Measurements from ENCODE around the gene C1GALT1.
"Not testable (repeated sequence)": the region's sequence is repeated elsewhere in the genome, so short reads cannot be mapped to it uniquely, and the experiment has no call there.

The C1GALT1 gene

DNA sequence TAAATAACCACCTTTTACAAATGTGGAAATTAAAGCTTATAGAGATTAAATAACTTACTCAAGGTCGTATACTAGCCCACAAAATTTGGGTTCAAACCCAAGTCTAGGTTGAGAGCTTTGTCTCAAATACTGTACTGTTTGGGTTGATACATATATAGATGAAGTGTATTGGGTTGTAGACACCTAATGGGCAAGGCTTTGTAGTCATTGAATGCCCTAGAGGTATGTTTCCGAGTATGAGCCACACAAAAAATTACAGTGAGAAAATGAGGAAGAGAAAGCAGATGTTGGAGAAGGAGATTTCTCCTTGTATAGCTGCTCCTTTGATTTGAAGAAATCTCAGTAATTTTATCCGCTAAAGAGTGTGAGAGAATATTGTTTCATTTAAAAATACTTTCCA, 60.6 kb downstream of the C1GALT1 start:
- no peak for DNase-seq

DNA sequence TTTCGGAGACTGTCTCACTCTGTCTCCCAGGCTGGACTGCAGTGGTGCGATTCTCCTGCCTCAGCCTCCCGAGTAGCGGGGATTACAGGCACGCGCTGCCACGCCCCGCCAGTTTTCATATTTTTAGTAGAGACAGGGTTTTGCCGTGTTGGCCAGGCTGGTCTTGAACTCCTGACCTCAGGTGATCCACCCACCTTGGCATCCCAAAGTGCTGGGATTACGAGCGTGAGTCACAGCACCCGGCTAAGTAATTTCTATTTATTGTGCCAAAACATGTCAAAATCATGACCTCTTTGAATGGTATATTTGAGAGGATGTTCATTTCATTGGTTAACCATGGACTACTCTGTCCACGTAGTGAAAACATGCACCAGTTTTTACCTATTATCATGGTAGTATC, 62.9 kb downstream of the C1GALT1 start:
- not testable (repeated sequence) for DNase-seq

DNA sequence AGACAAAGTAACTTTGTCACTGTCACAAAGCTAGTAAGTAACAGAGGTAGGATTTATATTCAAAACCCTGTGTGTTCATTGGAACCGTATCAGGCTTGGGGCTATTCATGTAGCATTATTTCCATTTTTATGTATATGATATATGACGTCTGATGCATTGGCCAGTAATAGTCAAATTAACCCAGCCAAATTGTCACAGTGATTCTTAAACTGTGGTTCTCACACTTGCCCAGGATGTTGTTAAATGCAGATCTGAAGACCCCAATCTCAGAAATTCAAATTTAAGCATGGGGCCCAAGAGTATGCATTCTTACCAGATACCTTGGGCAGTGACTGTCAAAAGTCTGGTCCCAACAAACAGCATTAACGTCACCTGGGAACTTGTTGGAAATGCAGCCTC, 63.9 kb downstream of the C1GALT1 start:
- DNase-seq: no peak

DNA sequence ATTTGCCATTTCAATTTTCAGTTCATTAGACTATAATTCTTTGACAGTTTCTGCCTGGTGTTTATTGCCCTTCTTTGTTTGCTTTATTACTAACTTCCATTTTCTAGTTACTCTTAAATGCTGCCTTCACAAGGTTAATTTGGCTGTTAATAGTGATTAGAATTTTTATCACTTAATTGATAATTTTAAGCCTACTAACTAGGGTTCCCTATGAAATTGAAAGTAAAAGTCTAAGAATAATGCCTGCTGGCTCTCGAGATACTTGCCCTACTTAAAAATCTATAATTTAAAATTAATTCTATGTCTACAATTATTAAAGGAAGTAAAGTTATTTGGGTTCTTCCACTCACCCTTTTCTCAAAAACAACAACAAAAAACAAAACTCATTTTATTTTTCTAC, 65.3 kb downstream of the C1GALT1 start:
- DNase-seq: no peak

DNA sequence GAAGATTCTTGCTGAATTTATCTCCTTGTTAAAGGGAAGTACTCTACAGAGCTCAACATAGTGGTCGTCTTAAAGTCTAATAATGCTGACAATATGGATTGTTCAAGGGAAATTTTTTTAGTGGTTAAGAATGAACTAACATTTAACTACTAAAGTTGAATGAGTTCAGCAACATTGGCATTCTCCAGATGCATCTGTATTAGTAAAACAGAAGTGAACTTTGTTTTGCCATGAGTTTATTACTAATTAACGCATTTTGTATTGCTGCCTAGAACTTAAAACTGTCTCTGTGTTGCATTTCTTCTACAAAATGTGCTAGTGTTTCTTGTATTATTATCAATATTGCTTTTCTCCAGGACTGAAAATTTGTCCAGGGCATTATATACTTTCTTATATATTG, 67.5 kb downstream of the C1GALT1 start:
- DNase-seq: no peak

DNA sequence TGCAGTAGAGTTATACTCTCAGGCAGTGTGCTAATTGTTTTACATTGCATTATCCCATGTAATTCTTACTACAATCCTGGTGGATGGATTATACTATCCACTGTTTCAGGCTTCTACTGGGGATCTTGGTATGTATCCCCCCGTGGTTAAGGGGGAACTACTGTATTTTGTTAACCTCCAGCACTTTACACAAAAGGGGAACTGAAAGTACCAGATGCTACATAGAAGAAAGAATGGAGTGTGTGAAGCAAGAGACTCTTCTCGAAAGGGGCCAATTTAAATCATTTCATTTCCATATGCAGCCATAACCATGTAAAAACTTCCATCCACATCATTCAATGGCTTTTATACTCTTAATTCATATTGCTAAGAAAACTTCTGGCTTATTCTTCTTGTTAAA, 69.4 kb downstream of the C1GALT1 start:
- DNase-seq: no peak

DNA sequence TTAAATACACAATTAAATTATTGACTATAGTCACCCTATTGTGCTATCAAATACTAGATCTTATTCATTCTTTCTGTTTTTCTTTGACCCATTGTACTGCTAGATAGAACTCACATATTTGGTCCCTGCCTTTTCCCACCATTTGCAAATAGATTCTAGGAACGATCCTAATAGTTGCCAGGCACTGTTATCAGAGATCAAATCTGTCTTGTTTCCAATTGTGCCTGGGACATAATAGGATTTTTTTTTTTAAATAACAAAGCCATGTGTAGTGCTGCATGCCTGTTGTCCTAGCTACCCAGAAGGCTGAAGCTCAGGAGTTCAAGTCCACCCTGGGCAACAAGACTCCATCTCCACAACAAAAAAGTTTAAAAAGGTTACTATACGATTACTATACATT, 72.0 kb downstream of the C1GALT1 start:
- no peak for DNase-seq

DNA sequence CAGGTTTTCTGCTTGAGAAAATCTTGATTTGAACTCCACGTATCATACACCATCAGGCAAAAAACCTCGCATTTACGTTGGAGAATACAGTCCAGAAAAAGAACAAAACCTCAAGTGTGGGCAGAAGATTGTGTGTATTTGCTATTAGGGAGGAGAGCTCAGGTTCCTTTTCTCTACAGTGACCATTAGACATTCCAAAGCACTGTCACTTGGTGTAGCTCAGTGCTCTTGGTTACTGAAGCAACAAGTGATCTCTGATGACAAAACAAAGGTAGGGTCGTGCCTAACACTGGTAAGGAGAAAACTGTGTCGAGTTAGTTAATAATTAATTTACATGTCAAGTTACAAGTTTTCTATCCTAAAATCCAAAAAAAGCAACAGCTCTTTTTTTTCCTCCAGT, 72.6 kb downstream of the C1GALT1 start:
- DNase-seq: no peak

DNA sequence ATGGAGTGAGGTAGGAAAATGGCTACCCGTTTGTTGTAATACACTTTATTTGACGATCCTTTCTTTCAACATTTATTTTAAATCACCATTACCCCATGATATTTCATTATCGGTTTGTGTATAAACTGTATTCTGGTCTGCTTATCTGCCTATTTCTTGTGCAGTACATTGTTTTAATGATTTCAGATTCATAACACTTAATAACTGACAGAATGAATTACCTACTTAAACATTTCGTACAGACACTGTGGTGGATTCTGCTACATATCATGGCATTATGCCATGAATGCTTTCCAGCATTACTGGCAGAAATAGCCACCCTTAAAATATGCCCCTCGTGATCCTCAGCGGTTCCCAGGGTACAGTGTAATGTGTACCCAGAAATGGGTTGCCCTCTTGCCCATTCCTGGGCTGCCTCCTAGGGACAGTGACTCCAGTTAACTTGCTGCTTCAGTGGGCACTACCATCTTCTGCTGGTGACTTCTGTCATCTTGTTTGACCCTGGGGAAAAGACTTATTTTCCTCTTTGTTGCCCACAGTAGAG, 74.5 kb downstream of the C1GALT1 start:
- no peak for DNase-seq

DNA sequence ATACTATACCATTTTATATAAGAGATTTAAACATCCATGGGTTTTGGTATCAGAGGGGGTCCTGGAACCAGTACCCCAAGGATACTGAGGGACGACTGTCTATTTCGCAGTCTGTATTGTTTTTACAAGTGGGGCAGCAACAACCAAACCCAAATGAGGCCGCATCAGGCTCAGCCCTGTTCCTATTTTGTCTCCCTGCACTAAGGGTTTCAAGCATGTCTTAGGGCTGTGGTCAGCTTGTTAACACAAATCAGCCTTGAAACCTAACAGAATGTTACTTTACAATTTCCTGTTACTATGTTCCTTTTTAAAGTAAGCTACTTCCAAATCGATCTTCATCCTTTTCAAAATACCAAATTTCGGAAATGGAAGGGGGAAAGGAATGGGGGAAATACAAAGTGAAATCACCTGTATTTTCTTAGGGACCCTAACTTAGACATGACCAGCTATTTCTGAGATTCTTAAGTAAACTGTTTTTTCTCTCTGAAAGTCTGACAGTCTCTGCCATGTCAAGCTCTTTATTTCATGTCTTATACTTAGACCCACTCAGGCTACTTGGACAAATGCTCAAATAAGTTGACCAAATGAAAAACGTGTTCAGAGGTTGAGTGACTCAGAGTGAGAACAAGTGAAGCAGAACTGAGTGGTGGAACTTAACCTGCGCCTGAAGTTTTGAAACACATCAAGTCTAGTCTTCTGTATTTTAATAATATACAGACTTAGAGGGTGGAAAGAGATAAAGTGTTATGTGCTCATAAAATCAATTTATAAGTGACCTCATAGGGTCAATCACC, 75.8 kb downstream of the C1GALT1 start:
- DNase-seq: no peak

DNA sequence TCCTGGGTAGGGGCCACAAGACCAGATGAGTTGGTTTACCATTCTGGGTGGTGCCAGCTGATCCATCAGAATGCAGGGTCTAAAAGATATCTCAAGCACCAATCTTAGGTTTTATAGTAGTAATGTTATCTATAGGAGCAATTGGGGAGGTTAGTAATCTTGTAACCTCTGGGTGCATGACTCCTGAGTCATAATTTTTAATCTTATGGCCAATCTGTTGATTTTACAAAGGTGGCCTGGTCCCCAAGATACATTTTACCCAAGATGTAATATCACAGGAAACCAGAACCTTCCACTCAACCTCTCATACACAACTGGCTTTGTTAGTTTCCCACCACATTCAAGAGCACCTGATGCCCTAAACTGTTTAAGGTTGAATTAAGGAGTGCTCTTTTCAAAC, 79.5 kb downstream of the C1GALT1 start:
- no peak for DNase-seq

DNA sequence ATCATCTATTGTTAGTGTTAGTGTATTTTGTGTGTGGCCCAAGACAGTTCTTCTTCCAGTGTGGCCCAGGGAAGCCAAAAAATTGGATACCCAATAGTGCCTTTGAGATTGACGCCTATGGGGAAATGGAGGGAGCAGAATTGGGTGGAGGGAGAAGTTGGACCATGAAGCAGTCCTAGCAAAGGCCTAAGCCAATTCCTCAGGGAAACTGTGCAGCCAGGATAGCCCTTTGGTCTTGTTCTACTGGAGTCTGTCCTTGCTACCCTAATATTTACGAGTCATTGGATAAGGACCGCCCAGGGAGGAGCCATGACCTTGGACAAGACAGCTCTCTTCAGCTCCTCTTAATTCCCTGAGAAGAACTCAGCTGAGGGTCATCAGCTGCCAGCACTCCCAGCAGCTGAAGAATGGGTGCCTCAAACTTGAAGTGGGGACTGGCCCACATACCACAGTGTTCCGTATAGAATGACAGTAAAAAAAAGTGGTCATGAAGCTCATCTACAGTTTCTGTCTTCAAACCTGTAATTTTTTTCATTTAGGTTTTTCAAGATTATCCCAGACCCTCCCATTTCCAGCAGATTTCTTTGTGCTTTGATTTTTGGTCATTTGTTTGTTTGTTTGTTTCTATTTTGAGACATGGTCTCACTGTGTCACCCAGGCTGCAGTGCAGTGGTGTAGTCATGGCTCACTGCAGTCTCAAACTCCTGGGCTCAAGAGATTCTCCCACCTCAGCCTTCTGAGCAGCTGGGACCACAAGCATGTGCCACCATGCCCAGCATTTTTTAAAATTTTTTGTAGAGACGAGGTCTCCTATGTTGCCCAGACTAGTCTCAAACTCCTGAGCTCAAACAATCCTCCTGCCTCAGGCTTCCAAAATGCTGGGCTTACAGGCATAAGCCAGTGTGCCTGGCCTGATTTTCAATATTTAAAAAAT, 81.2 kb downstream of the C1GALT1 start:
- no peak for DNase-seq

DNA sequence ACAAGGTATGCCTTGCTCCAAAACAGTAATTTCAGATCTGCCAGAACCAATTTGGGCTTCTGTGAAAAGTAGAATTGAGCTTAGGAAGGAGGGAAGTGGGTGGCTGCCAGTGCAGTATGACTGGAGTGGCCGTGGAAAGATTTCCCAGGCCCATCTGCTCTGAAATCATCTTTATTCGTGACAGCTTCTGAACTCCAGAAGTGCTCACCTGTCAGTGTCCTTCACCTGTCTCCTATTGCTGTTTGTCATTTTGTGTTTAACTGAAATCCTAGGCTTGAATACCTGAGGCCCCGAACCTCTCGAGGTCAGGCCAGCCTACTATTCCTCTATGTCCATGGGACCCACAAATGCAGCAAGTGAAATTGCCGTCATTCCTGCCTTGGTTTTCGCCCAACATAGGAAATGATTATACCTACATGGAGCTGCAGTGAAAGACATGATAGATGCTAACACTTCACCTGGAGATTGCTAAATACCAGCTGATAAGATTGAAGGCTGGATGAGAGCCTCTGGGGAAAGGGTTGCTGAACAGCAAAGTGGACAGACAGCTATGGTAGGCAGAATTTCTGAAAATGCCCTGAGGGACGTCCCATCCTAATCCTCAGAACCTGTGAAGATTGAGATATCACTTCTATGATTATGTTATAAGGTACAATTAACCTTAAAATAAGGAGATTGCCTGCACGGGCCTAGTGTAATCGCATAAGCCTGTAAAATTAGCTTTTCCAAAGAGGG, 82.1 kb downstream of the C1GALT1 start:
- no peak for DNase-seq

DNA sequence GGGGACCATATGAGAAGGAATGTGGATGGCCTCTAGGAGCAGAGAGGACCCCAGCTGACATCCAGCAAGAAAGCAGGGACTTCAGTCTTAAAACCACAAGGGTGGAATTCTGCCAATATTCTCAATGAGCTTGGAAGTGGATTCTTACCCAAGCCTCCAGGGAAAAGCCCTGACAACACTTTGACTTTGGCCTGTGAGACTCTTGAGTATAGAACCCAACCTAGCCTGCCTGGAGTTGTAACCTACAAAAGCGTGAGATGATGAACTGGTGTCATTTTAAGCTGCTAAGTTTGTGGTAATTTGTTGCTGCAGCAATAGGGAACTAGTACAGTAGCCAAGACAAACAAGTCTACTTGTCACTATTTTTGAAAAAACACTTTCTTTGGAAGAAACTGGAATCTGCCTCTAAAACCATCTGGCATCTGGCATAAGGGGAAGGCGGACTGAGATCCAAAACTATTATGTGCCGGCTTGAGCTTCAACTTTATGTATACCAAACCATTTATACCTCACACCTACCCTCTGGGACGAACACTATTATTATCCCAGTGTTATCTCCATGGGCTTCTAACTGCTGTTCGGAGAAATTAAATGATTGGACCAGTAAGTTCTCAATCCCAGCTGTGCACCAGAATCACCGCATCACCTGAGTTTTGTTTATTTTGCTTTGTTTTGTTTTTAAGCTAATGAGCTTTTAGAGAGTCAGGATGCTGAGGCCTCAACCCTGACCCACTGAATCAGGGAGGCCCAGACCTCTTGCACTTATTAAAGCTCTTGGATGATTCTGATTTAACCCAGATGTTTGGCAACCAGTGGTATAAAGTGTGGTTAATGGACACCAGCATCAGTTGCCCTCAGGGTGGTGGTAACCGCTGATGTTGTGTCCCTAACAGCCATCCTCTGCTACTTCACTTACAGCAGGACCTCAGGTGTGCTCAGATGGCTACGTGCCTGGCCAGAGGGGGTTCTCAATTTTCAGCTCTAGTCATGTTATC, 83.0 kb downstream of the C1GALT1 start:
- no peak for DNase-seq

DNA sequence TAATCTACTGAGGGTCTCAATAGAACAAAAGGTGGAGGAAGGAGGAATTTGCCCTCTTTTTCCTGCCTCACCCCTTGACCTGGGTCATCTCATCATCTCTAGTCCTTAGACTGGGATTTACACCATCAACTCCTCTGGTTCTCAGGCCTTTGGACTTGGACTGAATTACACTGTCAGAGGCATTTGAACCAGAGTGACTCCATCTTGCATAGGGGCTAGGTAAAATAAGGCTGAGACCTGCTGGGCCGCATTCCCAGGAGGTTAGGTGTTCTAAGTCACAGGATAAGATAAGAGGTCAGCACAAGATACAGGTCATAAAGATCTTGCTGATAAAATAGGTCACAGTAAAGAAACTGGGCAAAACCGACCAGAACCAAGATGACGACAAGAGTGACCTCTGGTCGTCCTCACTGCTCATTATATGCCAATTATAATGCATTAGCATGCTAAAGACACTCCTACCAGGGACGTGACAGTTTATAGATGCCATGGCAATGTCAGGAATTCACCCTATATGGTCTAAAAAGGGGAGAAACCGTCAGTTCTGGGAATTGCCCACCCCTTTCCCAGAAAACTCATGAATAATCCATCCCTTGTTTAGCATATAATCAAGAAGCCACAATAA, 84.0 kb downstream of the C1GALT1 start:
- DNase-seq: no peak

DNA sequence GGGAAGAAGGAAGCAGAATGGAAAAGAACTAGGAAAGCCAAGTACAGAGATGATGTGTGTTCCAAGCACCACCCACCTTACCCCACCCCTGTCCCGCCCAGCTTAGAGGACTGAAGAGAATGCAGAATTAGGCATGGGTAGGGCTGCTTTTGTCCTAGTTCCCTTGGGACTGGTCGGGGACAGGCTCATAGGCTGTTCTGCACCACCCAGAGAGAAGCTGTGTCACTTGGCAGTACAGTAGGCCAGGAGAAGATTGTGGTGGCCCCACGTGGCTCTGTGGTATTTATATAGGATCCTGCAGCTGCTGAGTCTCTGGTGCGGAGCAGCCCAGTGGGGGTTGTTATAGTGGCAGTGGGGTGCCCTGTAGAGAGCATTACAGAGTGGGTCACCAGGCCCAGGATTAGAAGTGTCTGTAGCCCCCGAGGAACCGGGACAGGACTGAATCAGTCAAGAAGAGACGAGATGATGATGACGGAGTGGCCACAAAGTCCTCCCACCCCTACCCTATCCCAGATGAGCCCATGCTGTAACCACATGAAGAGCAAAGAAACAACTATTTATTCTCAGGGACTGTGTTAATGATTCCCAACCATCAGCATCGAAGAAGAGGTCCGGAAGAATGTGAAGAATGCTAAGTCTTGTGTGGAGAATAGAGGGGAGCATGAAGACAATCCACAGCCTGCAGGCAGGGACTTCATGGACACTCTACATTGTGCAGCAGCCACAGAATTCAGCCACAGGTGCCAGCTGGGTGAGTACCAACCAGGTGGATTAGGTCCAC, 88.9 kb downstream of the C1GALT1 start:
- DNase-seq: no peak

DNA sequence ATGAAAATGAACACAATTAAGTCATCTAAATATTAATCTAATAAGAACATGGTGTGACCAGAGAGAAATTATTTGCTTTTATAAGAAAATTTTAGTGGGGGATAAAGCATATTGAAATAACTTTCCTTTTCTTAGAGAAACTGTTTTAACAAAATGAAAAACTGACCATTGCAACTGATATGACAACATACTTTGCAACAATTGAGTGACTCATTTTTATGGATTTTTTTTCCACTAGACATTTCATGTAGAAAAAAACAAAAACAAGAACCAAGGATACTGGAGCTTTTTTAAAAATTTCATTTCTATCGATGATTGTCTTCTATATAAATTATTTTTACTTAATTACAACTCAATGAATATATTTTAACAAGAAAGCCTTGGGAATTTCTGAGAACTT, 90.0 kb downstream of the C1GALT1 start:
- no peak for DNase-seq

DNA sequence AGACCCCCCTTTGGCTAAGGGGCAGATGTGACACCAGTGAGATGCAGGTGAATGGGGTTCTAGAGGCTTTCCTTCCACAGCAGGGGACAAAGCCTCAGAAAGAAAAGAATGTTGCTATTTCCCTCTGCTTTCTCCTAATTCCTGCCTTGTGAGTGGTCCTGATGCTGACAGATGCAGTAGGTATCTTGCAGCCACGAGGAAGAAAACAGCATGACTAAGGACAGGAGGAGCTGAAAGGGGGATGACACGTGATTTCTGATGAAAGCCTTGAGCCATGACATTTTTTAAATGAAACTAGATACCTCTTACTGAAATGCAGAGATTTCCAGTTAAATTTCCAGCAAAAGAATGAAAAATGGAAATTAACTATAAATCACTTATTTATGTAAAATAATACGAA, 92.4 kb downstream of the C1GALT1 start:
- DNase-seq: no peak

DNA sequence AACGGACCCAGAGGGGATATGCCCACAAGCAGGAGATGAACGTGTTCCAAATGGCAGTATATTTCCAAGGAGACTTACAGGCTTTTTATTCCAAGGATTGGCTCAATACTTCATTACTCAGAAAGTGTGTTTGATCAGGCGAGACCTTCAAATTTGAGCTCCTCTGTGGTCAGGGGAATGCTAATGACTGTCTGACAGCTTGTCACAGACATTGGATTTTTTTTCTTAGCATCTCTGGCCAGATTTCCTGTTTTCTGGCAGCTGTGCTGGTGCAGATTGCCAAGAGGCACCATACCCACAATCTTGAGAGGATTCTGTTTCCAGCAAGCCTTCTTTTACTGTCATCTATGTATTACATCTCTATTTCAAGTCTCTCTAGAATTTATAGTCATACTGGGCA, 93.8 kb downstream of the C1GALT1 start:
- DNase-seq: no peak

DNA sequence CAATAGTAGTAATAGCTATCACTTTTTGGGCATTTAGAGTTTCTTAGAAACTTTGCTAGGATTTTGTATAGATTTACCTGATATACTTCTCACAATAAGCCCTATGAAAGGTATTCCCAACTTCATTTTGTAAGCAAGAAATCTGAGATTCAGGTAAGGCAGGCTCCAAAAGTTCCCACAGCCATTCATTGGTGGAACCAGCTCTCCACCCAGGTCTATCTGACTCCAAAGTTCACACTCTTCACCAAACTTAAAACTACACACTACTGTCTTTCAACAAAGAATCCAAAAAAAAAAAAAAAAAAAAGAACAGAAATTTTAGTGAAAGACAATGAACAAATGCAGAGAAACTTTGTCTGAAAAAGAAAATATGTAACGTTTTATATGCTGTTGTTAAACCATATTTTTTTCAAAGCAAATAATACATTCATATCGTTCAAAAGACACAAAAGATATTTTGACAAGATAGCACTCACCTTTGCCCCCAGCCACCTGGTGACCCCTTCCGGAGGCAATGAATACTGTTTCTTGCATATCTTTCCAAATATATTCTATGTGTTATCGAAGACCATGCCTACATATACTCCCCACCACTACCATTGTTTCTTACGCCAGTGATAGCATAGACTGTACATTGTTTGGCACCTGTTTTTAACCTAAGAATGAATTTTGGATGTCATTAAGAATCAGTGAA, 108.2 kb downstream of the C1GALT1 start:
- DNase-seq: no peak
